Suprapubic skin (tissue), 4 donors: ENCODE data around the gene TRIM46. TPM values are rescaled to one million over a fixed set of nuclear protein-coding genes. Genes with fewer than 3 reads are reported as not detected.
A peak's percentile ranks its signal among the peaks of the same experiment; 100 is the strongest.
"Not testable (repeated sequence)": the region's sequence is repeated elsewhere in the genome, so short reads cannot be mapped to it uniquely, and the experiment has no call there.

ENCODE experiments used
- DNase-seq, 2 donors: peaks; one replicate each; pipeline ENCODE4 v3.0.0-alpha.2; 2019; ENCODE audit warnings: low spot score in 2 of 2
- H3K27ac ChIP-seq: fragments of 200-600 bp; sonication (generic); one replicate; pipeline ENCODE4 v1.5.1; 2019
- H3K27me3 ChIP-seq: fragments of 200-600 bp; sonication (generic); one replicate; pipeline ENCODE4 v1.5.1; 2019
- H3K36me3 ChIP-seq: fragments of 200-600 bp; sonication (generic); one replicate; pipeline ENCODE4 v1.5.1; 2019
- H3K4me1 ChIP-seq: fragments of 200-600 bp; sonication (generic); one replicate; pipeline ENCODE4 v1.5.1; 2019
- H3K4me3 ChIP-seq: fragments of 200-600 bp; sonication (generic); one replicate; pipeline ENCODE4 v1.5.1; 2019; ENCODE audit warnings: mild to moderate bottlenecking
- H3K9me3 ChIP-seq: fragments of 200-600 bp; sonication (generic); one replicate; pipeline ENCODE4 v1.5.1; 2019
- CTCF ChIP-seq, 2 donors: fragments of 200-600 bp in 1 of 2; fragments of 450-650 bp in 1 of 2; sonication (generic) in 1 of 2; IDR thresholded peaks; one replicate each; pipeline ENCODE4 v1.5.1; 2016 to 2019; ENCODE audit warnings: antibody characterized with exemption in 2 of 2, mild to moderate bottlenecking in 1 of 2, moderate library complexity in 1 of 2
- EP300 ChIP-seq: sonication (generic); formaldehyde crosslinking; IDR thresholded peaks from one replicate; pipeline ENCODE4 v1.6.1; 2017; ENCODE audit warnings: antibody characterized with exemption
- POLR2A ChIP-seq, 2 donors: fragments of 450-650 bp; IDR thresholded peaks; one replicate each; pipeline ENCODE4 v1.6.1; 2017; ENCODE audit warnings: antibody characterized with exemption in 2 of 2, mild to moderate bottlenecking in 2 of 2, moderate library complexity in 2 of 2
- POLR2AphosphoS5 ChIP-seq, 3 donors: sonication (generic); formaldehyde crosslinking; IDR thresholded peaks; one replicate each; pipeline ENCODE4 v1.6.1; 2017; ENCODE audit warnings: antibody characterized with exemption in 3 of 3
- WGBS: methylation state at CpG from one replicate; pipeline ENCODE4 v1.1.5; 2018; 5-methylcytosine and 5-hydroxymethylcytosine counted together
- total RNA-seq, 4 donors: library from RNA; depleted of rRNA; stranded (reverse); fragments of >200 nt; gene quantifications; one replicate each; pipeline ENCODE4 v1.1.0, GENCODE V29; 2016

The TRIM46 gene
- total RNA-seq, 4 donors from 2014 or later: 0.34 to 0.80 TPM; not detected in 2

DNA sequence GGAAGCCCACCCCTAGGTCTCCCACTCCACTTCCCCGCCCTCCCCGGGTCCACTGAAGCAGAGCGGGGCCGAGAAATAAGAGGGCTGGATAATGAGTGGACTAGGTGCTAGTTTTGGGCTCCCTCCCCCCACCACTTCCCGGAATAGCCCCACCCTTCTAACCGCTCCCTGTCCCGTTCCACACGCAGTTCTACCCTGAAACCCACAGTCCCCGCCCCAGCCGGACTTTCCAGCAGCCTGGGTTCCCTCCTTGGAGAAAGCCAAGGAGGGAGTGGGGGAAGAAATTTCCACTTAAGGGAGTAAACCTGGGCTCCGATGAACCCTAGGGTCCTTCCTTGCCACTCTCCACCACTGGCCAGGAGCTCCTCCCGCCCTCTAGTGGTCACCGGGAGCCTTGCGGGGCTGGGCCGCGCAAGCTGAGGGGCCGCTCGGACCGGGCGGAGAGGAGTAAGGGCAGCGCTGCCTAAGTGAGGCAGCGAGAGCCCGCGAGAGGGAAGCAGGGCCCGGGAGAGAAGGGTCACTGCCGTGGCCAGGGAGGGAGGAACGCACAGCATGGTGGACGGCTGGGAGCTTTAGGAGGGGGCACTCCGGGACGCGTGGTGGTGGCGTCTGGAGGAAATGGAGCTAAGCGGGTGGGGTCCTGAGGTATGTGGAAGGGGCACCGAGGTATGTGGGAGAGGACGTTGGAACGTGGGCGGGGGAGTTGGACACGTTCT lies 19.8 kb downstream of the TRIM46 start:
- peak; percentile 93 to 97 for DNase-seq
- Histone ChIP-seq H3K27me3 (no peaks in the 10 kb centered on the region), H3K9me3 (no peaks in the 10 kb centered on the region), H3K27ac (peak overlapping the region; percentile 89), H3K4me3 (peak overlapping the region; percentile 62), H3K4me1 (peaks cover 42% of the 10 kb centered on the region), H3K36me3 (peaks cover 7% of the 10 kb centered on the region)
- TF ChIP-seq POLR2A (IDR thresholded peaks at IDR 0.05) (peak in 1 of 2 donors; percentile 47), POLR2AphosphoS5 (IDR thresholded peaks at IDR 0.05) (peak in 1 of 3 donors; percentile 69), EP300 (no peak), CTCF (IDR thresholded peaks at IDR 0.05) (peak; percentile 93 to 98)
- WGBS: 1% methylated on average over 17 of the region's 38 CpGs

- peak overlapping the region; percentile 89 for H3K27ac ChIP-seq
- H3K36me3 ChIP-seq, H3K9me3 ChIP-seq, DNase-seq, H3K27me3 ChIP-seq: not testable (repeated sequence)
- peaks cover 42% of the 10 kb centered on the region for H3K4me1 ChIP-seq
- WGBS: 4% methylated on average over 14 of the region's 16 CpGs
- peak overlapping the region; percentile 62 for H3K4me3 ChIP-seq
Observed at GRCh38 chr1:155193991-155194240, 20.3 kb downstream of the TRIM46 start.

DNA sequence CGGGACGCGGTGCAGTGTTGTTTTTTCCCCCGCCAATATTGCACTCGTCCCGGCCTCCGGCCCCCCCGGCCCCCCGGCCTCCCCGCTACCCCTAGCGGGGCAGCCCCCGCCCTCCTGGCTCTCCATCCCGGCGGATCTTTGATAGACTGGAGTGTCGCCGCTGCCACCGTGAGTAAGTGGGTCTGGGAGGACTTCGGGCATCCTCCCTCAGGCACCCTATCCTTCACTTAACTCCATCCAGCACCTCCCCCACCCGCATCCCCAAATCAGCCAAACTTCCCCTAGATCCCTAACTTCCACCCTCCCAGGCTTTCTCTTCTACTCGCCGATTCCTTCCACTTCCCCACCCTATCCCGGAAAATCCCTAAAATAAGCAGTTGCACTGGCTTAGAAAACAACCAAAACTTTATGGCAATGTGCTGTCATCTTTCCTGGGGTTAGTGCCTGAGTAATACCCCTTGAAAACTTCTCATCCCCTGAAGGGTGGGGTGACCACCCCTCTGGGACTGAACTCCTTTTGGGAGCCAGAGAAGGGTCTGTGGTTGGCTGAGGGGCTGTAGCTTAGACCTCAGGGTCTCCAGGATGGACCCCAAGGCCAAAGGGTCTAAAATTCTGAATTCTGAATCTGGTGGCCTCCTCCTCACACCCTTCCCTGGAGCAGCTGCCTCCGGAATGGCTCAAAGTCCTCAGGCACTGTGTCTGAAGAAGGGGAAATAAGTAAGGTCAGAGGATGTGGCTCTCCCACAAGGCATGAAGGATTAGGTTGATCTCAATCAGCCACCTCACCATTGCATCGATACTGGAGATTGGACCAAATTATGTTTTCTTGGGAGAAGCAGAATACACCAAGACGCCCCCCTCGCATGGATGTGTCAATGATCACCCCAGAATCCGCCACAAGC lies 21.8 kb downstream of the TRIM46 start:
- peaks cover 42% of the 10 kb centered on the region for H3K4me1 ChIP-seq
- TF ChIP-seq POLR2AphosphoS5 (IDR thresholded peaks at IDR 0.05) (no peak), POLR2A (IDR thresholded peaks at IDR 0.05) (no peak), EP300 (no peak), CTCF (IDR thresholded peaks at IDR 0.05) (no peak)
- peaks cover 14% of the 10 kb centered on the region for H3K36me3 ChIP-seq
- 9% methylated on average over 18 of the region's 27 CpGs for WGBS
- peak in 1 of 2 donors; percentile 76 for DNase-seq
- peak overlapping the region; percentile 89 for H3K27ac ChIP-seq
- no peaks in the 10 kb centered on the region for H3K9me3 ChIP-seq
- H3K27me3 ChIP-seq: no peaks in the 10 kb centered on the region
- H3K4me3 ChIP-seq: peak overlapping the region; percentile 62

DNA sequence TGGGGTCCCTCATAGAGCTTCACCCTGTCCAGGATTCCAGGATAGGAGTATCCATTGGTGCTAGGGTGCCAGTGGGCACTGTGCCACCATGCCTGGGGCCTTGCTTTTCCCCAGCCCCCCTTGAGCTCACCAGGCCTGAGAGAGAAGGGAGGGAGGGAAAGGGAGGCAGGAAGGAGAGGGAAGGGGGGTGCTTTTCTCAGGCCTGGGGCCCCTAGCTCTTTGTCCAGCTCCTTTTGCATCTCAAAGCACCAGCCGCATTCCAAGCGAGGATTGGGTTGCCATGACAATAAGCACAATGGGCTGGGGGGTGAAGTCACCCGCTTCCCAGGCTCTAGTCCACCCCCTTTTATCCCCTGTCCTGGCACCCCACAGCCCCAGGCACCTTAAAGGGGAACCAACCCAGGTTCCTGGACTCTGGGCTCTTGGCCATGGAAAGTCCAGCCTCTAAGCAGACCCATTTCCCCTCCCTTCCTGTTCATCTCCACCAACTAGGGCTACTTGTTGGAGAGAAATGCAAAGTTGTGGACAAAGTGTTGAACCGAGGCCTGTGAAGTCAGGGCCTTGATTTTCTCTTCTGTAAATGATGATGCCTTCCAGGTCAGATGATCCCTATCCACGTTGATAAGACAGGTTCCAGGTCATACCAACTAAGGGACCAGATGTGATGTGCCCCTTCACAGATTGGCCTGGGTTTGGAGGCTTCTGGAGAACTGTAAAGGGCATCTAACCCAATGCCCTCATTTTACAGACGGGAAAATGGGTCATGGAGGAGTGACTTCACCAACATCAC lies 22.6 kb downstream of the TRIM46 start:
- Histone ChIP-seq H3K9me3 (no peaks in the 10 kb centered on the region), H3K27ac (peak overlapping the region; percentile 89), H3K36me3 (peaks cover 20% of the 10 kb centered on the region), H3K4me1 (peaks cover 42% of the 10 kb centered on the region), H3K27me3 (no peaks in the 10 kb centered on the region), H3K4me3 (no peak overlapping the region)
- no peak for TF ChIP-seq EP300
- no peak for TF ChIP-seq POLR2AphosphoS5 (IDR thresholded peaks at IDR 0.05)
- no peak for TF ChIP-seq CTCF (IDR thresholded peaks at IDR 0.05)
- no peak for TF ChIP-seq POLR2A (IDR thresholded peaks at IDR 0.05)
- WGBS: 79% methylated on average over 6 of the region's 6 CpGs
- DNase-seq: no peak

DNA sequence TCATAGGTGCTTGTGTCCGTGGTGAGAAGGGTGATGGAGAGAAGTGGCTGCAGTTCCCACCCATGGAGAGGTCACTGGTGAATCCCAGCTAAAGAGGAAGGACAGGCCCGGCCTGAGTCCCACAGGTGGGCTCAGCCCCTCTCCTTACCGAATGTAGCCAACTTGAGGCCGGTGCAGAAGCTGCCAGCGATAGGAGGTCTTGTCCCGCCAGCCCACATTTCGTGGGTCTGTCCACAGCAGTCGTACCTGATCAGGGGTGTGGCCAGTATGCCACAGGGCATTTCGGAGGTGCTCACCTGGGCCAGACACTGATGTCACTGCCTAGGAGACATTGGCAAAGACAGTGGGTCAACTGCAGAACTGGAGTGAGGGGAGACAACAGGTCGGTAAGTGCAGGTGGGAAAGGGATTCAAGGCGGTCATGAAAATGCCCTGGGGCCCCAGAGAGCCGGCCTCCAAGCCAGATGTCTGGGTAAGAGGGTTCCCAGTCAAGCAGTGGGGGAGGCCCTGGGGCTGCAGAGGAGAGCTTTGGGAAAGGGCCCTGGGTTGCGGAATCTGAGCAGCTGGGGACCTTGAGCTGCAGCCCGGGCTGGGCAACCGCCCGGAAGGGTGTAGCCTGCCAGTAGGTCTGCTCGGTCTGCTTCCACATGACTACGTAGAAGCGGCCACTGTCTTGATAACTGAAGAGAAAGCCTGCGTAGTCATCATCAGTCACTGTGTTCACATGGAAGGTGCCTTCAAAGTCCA lies 23.4 kb downstream of the TRIM46 start:
- TF ChIP-seq EP300 (no peak), CTCF (IDR thresholded peaks at IDR 0.05) (no peak), POLR2AphosphoS5 (IDR thresholded peaks at IDR 0.05) (no peak), POLR2A (IDR thresholded peaks at IDR 0.05) (no peak)
- WGBS: 84% methylated on average over 14 of the region's 20 CpGs
- no peaks in the 10 kb centered on the region for H3K9me3 ChIP-seq
- peak in 1 of 2 donors; percentile 59 for DNase-seq
- no peak overlapping the region for H3K27ac ChIP-seq
- peaks cover 39% of the 10 kb centered on the region for H3K4me1 ChIP-seq
- no peaks in the 10 kb centered on the region for H3K27me3 ChIP-seq
- peaks cover 20% of the 10 kb centered on the region for H3K36me3 ChIP-seq
- H3K4me3 ChIP-seq: no peak overlapping the region
